SK-N-MC (cell line): ENCODE results near the gene ATP9B.

Experiments used
- EZH2 ChIP-seq: fragments of 200-600 bp; sonication (generic); IDR thresholded peaks from one replicate; pipeline ENCODE4 v1.6.1; 2017; ENCODE audit warnings: antibody characterized with exemption
- POLR2AphosphoS5 ChIP-seq: IDR thresholded peaks from 2 replicates; pipeline ENCODE4 v1.6.1; 2012; ENCODE audit warnings: mild to moderate bottlenecking, low read depth, low read length, borderline replicate concordance

DNA sequence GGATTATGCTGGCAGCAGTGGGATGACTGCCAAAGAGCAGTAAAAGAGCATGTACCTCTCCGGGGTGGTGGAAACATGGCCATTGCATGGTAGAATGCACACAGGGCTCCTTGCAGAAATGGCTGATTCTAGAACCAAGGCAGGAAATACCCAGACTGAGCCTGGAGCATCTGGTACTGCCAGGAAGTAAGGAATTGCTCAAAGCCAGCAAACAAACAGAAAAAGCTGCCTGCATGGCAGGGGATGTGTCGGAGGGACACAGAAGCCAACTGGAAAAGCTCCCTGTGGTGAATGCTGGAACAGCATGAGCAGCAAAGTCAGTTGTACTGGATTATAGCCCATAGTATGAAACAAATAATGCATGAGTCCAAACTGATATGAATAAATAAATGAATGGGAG is 248.5 kb downstream of the ATP9B start:
- no peak for TF ChIP-seq EZH2
- no peak for TF ChIP-seq POLR2AphosphoS5
